Prostate gland (tissue), 2 donors: ENCODE measurements around the gene UBE2C. TPM values are rescaled to one million over a fixed set of nuclear protein-coding genes. Genes with fewer than 3 reads are reported as not detected.

Source experiments
- DNase-seq: peaks from one replicate; pipeline ENCODE4 v3.0.0-alpha.2; 2019; ENCODE audit warnings: low spot score
- H3K27ac ChIP-seq, 2 donors: fragments of 200-600 bp; sonication (generic); 2 replicates each; pipeline ENCODE4 v1.5.1; 2017 to 2019
- H3K27me3 ChIP-seq: fragments of 200-600 bp; sonication (generic); replicated peaks from 2 replicates; pipeline ENCODE4 v1.5.1; 2019; ENCODE audit not compliant: insufficient read depth
- H3K36me3 ChIP-seq, 2 donors: fragments of 200-600 bp; sonication (generic); 1 replicate in 1 of 2; 2 replicates in 1 of 2; pipeline versions ENCODE4 v1.5.1 to v1.8.1; 2017 to 2019
- H3K4me1 ChIP-seq: fragments of 200-600 bp; sonication (generic); replicated peaks from 2 replicates; pipeline ENCODE4 v1.5.1; 2019
- H3K4me3 ChIP-seq, 2 donors: fragments of 200-600 bp; sonication (generic); 2 replicates each; pipeline ENCODE4 v1.5.1; 2017 to 2019
- H3K9me3 ChIP-seq: fragments of 200-600 bp; sonication (generic); 2 replicates; pipeline ENCODE4 v1.5.1; 2017
- CTCF ChIP-seq, 4 experiments: fragments of 200-600 bp in 2 of 4; fragments of 450-650 bp in 2 of 4; sonication (generic) in 2 of 4; IDR thresholded peaks; 1 replicate in 3 of 4; 2 replicates in 1 of 4; pipeline ENCODE4 v1.5.1; 2016 to 2019; ENCODE audit warnings: antibody characterized with exemption in 4 of 4, mild to moderate bottlenecking in 2 of 4, moderate library complexity in 2 of 4
- POLR2A ChIP-seq: fragments of 450-650 bp; IDR thresholded peaks from one replicate; pipeline ENCODE4 v1.6.1; 2016; ENCODE audit warnings: antibody characterized with exemption, mild to moderate bottlenecking
- POLR2AphosphoS5 ChIP-seq: sonication (generic); formaldehyde crosslinking; IDR thresholded peaks from one replicate; pipeline ENCODE4 v1.6.1; 2017; ENCODE audit warnings: antibody characterized with exemption
- WGBS: methylation state at CpG from one replicate; pipeline ENCODE4 v1.1.5; 2018; 5-methylcytosine and 5-hydroxymethylcytosine counted together
- intact Hi-C: fragments of 100-400 bp; cut with DNase I; formaldehyde crosslinking; loops from one replicate; pipeline ENCODE4 v1.14.2; 2022
- total RNA-seq, 2 donors: library from RNA; depleted of rRNA; stranded (reverse); fragments of >200 nt; gene quantifications; one replicate each; pipeline ENCODE4 v1.1.0, GENCODE V29; 2016

Gene UBE2C
- total RNA-seq, 2 donors from 2014 or later, result 2.2 to 10.9 TPM

DNA sequence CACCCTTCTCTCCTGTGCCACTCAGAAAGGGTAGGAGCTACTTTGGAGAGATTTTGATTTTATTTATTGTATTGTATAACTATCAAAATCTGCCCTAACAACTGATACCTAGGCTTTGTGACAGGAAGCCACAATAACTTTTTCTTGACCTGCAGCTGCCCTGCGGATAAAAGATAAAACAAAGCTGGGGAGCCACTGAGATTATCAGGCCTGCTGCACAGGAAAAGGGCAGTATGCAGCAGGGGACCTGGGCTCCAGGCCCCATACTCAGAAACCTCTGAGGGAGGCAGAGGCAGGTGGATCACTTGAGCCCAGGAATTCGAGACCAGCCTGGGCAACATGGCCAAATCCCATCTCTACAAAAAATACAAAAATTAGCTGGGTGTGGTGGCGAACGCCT is 20.2 kb downstream of the UBE2C start:
- H3K27ac ChIP-seq, result peak overlapping the region; percentile 90
- no peak for TF ChIP-seq POLR2A
- no peak for TF ChIP-seq POLR2AphosphoS5
- TF ChIP-seq CTCF (IDR thresholded peaks at IDR 0.05), result no peak
- 84% methylated on average over 4 of the region's 4 CpGs for whole genome bisulfite sequencing
- H3K27me3 ChIP-seq, result no peaks in the 10 kb centered on the region
- intact Hi-C loops, result loop anchor here (5.0 kb wide), 1 partner anchor 105 kb away; no protein-coding TSS in a partner anchor
- H3K4me1 ChIP-seq, result peaks cover 8% of the 10 kb centered on the region
- no peak for DNase-seq
- H3K9me3 ChIP-seq, result no peaks in the 10 kb centered on the region
- no peaks in the 10 kb centered on the region for H3K36me3 ChIP-seq
- H3K4me3 ChIP-seq, result no peak overlapping the region

DNA sequence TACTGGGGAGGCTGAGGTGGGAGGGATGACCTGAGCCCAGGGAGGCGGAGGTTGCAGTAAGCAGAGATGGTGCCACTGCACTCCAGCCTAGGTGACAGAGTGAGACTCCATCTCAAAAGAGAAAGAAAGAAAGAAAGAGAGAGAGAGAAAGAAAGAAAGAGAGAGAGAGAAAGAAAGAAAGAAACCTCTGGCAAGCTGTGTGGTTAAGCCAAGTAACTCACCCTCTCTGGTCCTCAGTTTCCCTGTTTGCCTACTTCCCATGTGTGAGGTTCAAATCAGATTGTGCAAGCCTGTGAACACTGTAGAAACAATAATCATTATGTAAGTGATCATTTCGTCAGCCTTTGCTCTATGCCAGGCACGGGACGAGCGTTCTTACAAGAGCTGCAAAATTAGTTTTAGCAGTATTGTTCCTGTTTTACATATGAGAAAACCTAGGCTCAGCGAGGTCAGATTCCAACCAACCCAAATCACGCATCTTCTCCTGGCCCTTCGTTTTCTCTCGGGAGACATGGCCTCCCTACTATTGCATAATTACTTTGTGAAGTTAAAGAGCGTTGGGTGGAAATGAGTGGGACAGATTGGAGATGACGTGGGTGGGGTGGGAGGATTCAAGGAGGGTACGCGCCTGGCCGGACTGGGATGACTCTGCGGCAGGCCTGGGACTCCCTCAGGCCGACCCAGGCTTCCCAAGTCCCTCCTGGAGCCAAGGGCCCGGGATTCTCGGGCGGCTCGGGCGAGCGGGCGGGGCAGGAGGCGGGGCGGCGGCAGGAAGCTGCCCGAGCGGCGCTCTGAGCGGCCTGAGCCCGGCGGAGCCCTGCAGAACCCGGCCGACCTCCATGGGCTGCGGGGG is 20.8 kb downstream of the UBE2C start, which contains the start of gene SNX21:
Gene SNX21 (plus strand): TSS at position 770 of the 853 bp plus-strand sequence. CDS start 121 bp downstream, outside the sequence.
- intact Hi-C loops, result loop anchor here (5.0 kb wide), 1 partner anchor 104 kb away; no protein-coding TSS in a partner anchor
- WGBS, result 3% methylated on average over 35 of the region's 35 CpGs
- DNase-seq, result peak; percentile 49
- Histone ChIP-seq H3K27me3 (no peaks in the 10 kb centered on the region), H3K36me3 (no peaks in the 10 kb centered on the region), H3K27ac (peak within 1 kb of the TSS; percentile 90), H3K4me1 (peaks cover 8% of the 10 kb centered on the region), H3K9me3 (no peaks in the 10 kb centered on the region), H3K4me3 (peak within 1 kb of the TSS; percentile 55 to 66)
- TF ChIP-seq POLR2A, result no peak
- TF ChIP-seq CTCF (IDR thresholded peaks at IDR 0.05), result no peak
- peak; percentile 24 for TF ChIP-seq POLR2AphosphoS5

DNA sequence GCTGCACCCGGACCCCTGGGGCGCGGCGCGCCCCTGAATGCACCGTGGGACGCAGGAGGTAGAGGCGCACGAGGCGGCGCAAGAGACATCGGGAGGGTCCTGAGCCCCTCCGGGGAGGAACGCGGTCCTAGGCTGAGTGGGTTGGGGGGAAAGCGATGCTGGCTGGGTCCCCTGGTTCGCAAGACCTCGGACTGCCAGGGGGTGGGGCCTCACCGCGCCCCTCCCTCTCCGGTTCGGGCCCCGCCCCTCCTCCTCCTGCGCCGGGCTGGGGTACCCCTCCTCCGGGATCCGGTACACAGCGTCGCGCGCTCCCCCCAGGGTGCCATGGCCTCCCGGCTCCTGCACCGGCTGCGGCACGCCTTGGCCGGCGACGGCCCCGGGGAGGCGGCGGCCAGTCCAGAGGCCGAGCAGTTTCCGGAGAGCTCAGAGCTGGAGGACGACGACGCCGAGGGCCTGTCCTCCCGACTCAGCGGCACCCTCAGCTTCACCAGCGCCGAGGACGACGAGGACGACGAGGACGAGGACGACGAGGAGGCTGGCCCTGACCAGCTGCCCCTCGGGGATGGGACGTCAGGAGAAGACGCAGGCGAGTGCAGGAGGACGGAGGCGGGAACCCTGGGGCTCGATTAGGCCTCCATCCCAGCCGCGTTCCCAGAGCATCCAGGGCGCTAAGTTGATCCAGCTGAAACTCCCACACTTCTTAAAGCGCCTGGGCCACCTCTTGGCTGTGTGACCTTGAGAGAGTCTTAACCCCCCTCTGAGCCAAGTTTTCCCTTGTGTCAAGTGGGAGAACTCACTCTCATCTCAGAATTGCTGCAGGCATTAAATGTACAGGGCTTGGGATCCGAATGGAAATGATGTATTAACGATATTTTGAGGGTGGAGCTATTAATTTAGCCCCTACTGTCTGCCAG is 21.7 kb downstream of the UBE2C start:
- Histone ChIP-seq H3K27me3 (no peaks in the 10 kb centered on the region), H3K9me3 (no peaks in the 10 kb centered on the region), H3K4me3 (peak overlapping the region; percentile 55 to 66), H3K4me1 (peaks cover 8% of the 10 kb centered on the region), H3K27ac (peak overlapping the region; percentile 90), H3K36me3 (no peaks in the 10 kb centered on the region)
- peak; percentile 12 for TF ChIP-seq POLR2AphosphoS5
- no peak for TF ChIP-seq CTCF (IDR thresholded peaks at IDR 0.05)
- WGBS, result 5% methylated on average over 45 of the region's 71 CpGs
- intact Hi-C loops, result loop anchor here (5.0 kb wide), 1 partner anchor 103 kb away; no protein-coding TSS in a partner anchor
- peak; percentile 73 for DNase-seq

- WGBS, result 66% methylated on average over 14 of the region's 14 CpGs
Observed at GRCh38 chr20:45834797-45835161, 22.3 kb downstream of the UBE2C start.

More at GRCh38 chr20:45834797-45835161, 22.3 kb downstream of the UBE2C start:
- Histone ChIP-seq H3K27me3 (no peaks in the 10 kb centered on the region), H3K27ac (peak overlapping the region; percentile 90), H3K9me3 (no peaks in the 10 kb centered on the region), H3K36me3 (no peaks in the 10 kb centered on the region), H3K4me3 (peak overlapping the region; percentile 55 to 66), H3K4me1 (peaks cover 8% of the 10 kb centered on the region)
- no peak for DNase-seq
- intact Hi-C loops, result loop anchor here (5.0 kb wide), 1 partner anchor 103 kb away; no protein-coding TSS in a partner anchor
- no peak for TF ChIP-seq CTCF (IDR thresholded peaks at IDR 0.05)
- TF ChIP-seq POLR2A, result no peak
